Measurements from ENCODE around the gene ZBTB7C. TPM values are rescaled to one million over a fixed set of nuclear protein-coding genes. Genes with fewer than 3 reads are reported as not detected.
A peak's percentile ranks its signal among the peaks of the same experiment; 100 is the strongest.

The ZBTB7C gene
- total RNA-seq, 1 donor from 2014 or later: 0.61 TPM

GRCh38 chr18:48385596-48385995 is 23.6 kb downstream of the ZBTB7C start:
- H3K4me3 Mint-ChIP-seq: no peak overlapping the region
- no peak for DNase-seq (ENCODE audit: low read depth, low spot score)
- H3K36me3 Mint-ChIP-seq (ENCODE audit: low read depth): no peaks in the 10 kb centered on the region
- H3K27me3 Mint-ChIP-seq (ENCODE audit: low read depth): no peaks in the 10 kb centered on the region
- no peak for TF ChIP-seq CTCF (conservative IDR thresholded peaks at IDR 0.05)
- peaks cover 11% of the 10 kb centered on the region for H3K4me1 Mint-ChIP-seq
- no peaks in the 10 kb centered on the region for H3K9me3 Mint-ChIP-seq
- H3K27ac Mint-ChIP-seq (ENCODE audit: unreplicated experiment): peak overlapping the region; percentile 21

GRCh38 chr18:48376934-48377333 is 32.2 kb downstream of the ZBTB7C start:
- DNase-seq (ENCODE audit: low read depth, low spot score): no peak
- Mint-ChIP-seq H3K36me3 (ENCODE audit: low read depth) (no peaks in the 10 kb centered on the region), H3K27me3 (ENCODE audit: low read depth) (no peaks in the 10 kb centered on the region), H3K4me1 (peaks cover 14% of the 10 kb centered on the region), H3K27ac (ENCODE audit: unreplicated experiment) (no peak overlapping the region), H3K9me3 (no peaks in the 10 kb centered on the region), H3K4me3 (no peak overlapping the region)
- TF ChIP-seq CTCF (conservative IDR thresholded peaks at IDR 0.05): no peak

- no peaks in the 10 kb centered on the region for H3K27me3 Mint-ChIP-seq (ENCODE audit: low read depth)
- H3K36me3 Mint-ChIP-seq (ENCODE audit: low read depth): no peaks in the 10 kb centered on the region
- H3K9me3 Mint-ChIP-seq: no peaks in the 10 kb centered on the region
- no peak for DNase-seq (ENCODE audit: low read depth, low spot score)
- TF ChIP-seq CTCF (conservative IDR thresholded peaks at IDR 0.05): no peak
- H3K4me3 Mint-ChIP-seq: no peak overlapping the region
- no peak overlapping the region for H3K27ac Mint-ChIP-seq (ENCODE audit: unreplicated experiment)
- peaks cover 14% of the 10 kb centered on the region for H3K4me1 Mint-ChIP-seq
Observed at GRCh38 chr18:48376406-48376805, 32.8 kb downstream of the ZBTB7C start.

- no peak for DNase-seq (ENCODE audit: low read depth, low spot score)
- Mint-ChIP-seq H3K4me3 (no peak overlapping the region), H3K9me3 (no peaks in the 10 kb centered on the region), H3K4me1 (peaks cover 14% of the 10 kb centered on the region), H3K36me3 (ENCODE audit: low read depth) (no peaks in the 10 kb centered on the region), H3K27ac (ENCODE audit: unreplicated experiment) (no peak overlapping the region), H3K27me3 (ENCODE audit: low read depth) (no peaks in the 10 kb centered on the region)
- no peak for TF ChIP-seq CTCF (conservative IDR thresholded peaks at IDR 0.05)
Observed at GRCh38 chr18:48375150-48375800, 33.9 kb downstream of the ZBTB7C start.

GRCh38 chr18:48374423-48375149 is 34.6 kb downstream of the ZBTB7C start:
- TF ChIP-seq CTCF (conservative IDR thresholded peaks at IDR 0.05): no peak
- no peak overlapping the region for H3K4me3 Mint-ChIP-seq
- no peak overlapping the region for H3K27ac Mint-ChIP-seq (ENCODE audit: unreplicated experiment)
- no peaks in the 10 kb centered on the region for H3K27me3 Mint-ChIP-seq (ENCODE audit: low read depth)
- DNase-seq (ENCODE audit: low read depth, low spot score): no peak
- H3K9me3 Mint-ChIP-seq: peaks cover 1% of the 10 kb centered on the region
- no peaks in the 10 kb centered on the region for H3K36me3 Mint-ChIP-seq (ENCODE audit: low read depth)
- H3K4me1 Mint-ChIP-seq: peaks cover 14% of the 10 kb centered on the region

All from neural crest cell (in vitro differentiated cells).